Activated T-cell treated with anti-CD3 and anti-CD28 coated beads, Interleukin-2, amount 50 U/mL, for 72 hours (primary cell): ENCODE measurements around the gene SLC66A3. TPM values are rescaled to one million over a fixed set of nuclear protein-coding genes. Genes with fewer than 3 reads are reported as not detected.
A peak's percentile ranks its signal among the peaks of the same experiment; 100 is the strongest.
"Not testable (repeated sequence)": the region's sequence is repeated elsewhere in the genome, so short reads cannot be mapped to it uniquely, and the experiment has no call there.

Experiments
- ATAC-seq, 2 donors: fragments of 150-1000 bp; cut with Tn5 transposase; replicated peaks in 1 of 2; 2 replicates each; pipeline ENCODE4 v1.10.0; 2021; ENCODE audit warnings: moderate library complexity in 2 of 2, mild to moderate bottlenecking in 1 of 2
- DNase-seq, 2 donors: peaks; one replicate each; pipeline ENCODE4 v3.0.0; 2021 to 2022; ENCODE audit warnings: mixed read lengths in 1 of 2
- H3K27ac Mint-ChIP-seq: one replicate; pipeline ENCODE4 v1.8.0; 2022; ENCODE audit warnings: mild to moderate bottlenecking, moderate library complexity, mixed read lengths
- H3K27me3 Mint-ChIP-seq: one replicate; pipeline ENCODE4 v1.8.0; 2022; ENCODE audit warnings: low read depth, mixed read lengths
- H3K36me3 Mint-ChIP-seq, 2 donors: one replicate each; pipeline ENCODE4 v1.8.0; 2022; ENCODE audit warnings: mixed read lengths in 2 of 2, mild to moderate bottlenecking in 1 of 2; ENCODE audit not compliant: insufficient read depth in 2 of 2
- H3K4me1 Mint-ChIP-seq: one replicate; pipeline ENCODE4 v1.8.0; 2022; ENCODE audit warnings: low read depth, mixed read lengths
- H3K4me3 Mint-ChIP-seq, 2 donors: one replicate each; pipeline ENCODE4 v1.8.0; 2022; ENCODE audit warnings: mild to moderate bottlenecking in 2 of 2, mixed read lengths in 2 of 2, moderate library complexity in 2 of 2
- H3K9me3 Mint-ChIP-seq, 2 donors: one replicate each; pipeline ENCODE4 v1.8.0; 2022; ENCODE audit warnings: mixed read lengths in 2 of 2
- total RNA-seq, 2 donors: library from RNA; stranded (reverse); gene quantifications; one replicate each; pipeline ENCODE4 v1.2.3, GENCODE V29; 2022

The SLC66A3 gene
- total RNA-seq, 2 donors from 2014 or later: 14.9 to 17.3 TPM

GRCh38 chr2:11160731-11161455, 5.6 kb downstream of the SLC66A3 start:
- peak overlapping the region; percentile 76 for H3K27ac Mint-ChIP-seq
- H3K9me3 Mint-ChIP-seq: no peaks in the 10 kb centered on the region
- ATAC-seq: peak; percentile 79 to 93
- peaks cover 22% of the 10 kb centered on the region for H3K4me1 Mint-ChIP-seq
- peak in 1 of 2 donors; percentile 34 for DNase-seq
- peak overlapping the region; percentile 54 to 67 for H3K4me3 Mint-ChIP-seq
- H3K27me3 Mint-ChIP-seq: no peaks in the 10 kb centered on the region
- H3K36me3 Mint-ChIP-seq: no peaks in the 10 kb centered on the region

GRCh38 chr2:11161747-11162146, 6.5 kb downstream of the SLC66A3 start:
- Mint-ChIP-seq H3K36me3 (no peaks in the 10 kb centered on the region), H3K4me1 (peaks cover 14% of the 10 kb centered on the region), H3K4me3 (peak overlapping the region; percentile 54 to 67), H3K9me3 (no peaks in the 10 kb centered on the region), H3K27ac (no peak overlapping the region), H3K27me3 (no peaks in the 10 kb centered on the region)
- ATAC-seq (no peak), DNase-seq (no peak)

DNA sequence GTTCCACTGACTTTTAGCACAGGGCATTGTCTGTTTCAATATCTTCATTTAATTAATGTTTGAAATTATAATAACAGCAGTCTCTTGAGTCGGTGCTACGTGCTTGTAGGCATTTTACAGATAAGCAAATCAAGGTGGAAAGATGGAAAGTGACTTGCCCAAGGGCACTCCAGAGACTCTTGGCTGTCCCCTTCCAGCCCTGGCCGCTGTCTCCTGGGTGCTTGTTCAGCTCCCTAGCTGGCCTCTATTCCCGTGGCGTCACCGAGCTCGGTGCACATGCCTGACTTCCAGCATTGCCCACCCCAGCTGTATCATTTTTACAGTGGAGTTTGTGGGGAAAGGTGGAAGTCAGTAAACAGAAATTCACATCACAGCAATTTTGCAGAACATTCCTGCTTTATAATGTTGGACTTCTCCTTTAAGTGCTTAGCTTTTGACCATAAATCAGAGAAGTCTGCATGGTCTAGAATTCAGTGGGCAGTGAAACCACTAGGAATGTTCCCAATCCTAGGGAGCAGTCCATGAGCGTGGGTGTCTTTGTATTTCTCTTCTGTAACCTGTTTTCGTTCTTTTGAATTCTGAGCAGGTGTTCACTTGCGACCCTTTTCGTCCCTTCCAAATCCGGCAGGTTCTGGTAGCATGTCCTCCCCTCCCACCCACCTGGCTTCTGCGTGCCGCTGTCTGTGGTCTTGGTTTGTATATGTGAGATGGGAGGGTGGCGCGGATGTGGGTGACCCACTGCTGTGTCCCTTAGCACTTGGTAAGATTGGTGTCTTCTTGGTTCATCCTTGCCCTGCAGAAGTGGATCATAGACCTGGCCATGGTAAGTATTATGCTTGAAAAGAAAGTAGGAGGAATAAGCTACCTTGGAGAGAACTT, 8.4 kb downstream of the SLC66A3 start:
- H3K4me1 Mint-ChIP-seq: peaks cover 13% of the 10 kb centered on the region
- H3K9me3 Mint-ChIP-seq: no peaks in the 10 kb centered on the region
- H3K36me3 Mint-ChIP-seq: no peaks in the 10 kb centered on the region
- no peak for DNase-seq
- no peak overlapping the region for H3K27ac Mint-ChIP-seq
- H3K4me3 Mint-ChIP-seq: no peak overlapping the region
- no peaks in the 10 kb centered on the region for H3K27me3 Mint-ChIP-seq
- no peak for ATAC-seq

- not testable (repeated sequence) for ATAC-seq, H3K27ac Mint-ChIP-seq, DNase-seq, H3K9me3 Mint-ChIP-seq, H3K36me3 Mint-ChIP-seq, H3K27me3 Mint-ChIP-seq, H3K4me3 Mint-ChIP-seq
- H3K4me1 Mint-ChIP-seq: peaks cover 13% of the 10 kb centered on the region
These were observed 9.8 kb downstream of the SLC66A3 start for GRCh38 chr2:11165046-11165445.

- H3K4me1 Mint-ChIP-seq: no peaks in the 10 kb centered on the region
- no peak overlapping the region for H3K27ac Mint-ChIP-seq
- H3K27me3 Mint-ChIP-seq: no peaks in the 10 kb centered on the region
- H3K36me3 Mint-ChIP-seq: no peaks in the 10 kb centered on the region
- DNase-seq: no peak
- H3K9me3 Mint-ChIP-seq: no peaks in the 10 kb centered on the region
- H3K4me3 Mint-ChIP-seq: no peak overlapping the region
- no peak for ATAC-seq
These were observed 11.2 kb downstream of the SLC66A3 start for GRCh38 chr2:11166476-11166875.

DNA sequence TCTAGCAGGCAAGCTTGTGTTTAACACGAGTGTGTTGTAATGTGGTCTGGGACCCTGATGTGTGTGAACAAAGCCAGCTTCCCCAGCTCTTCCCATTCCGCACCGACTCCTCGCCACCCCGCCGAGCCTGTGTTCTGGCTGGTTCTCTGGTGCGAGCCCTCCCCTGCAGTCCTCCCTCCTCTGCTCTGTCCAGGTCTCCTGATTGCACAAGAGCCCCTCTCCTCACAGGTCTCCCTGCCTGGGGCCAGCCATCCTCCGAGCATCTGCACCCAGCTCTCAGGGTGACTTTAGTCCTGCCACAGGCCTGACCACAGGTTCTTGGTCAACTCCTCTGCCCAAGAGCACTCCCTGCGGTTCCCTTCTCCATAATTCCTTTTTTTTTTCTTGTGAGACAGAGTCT, 13.2 kb downstream of the SLC66A3 start:
- Mint-ChIP-seq H3K9me3 (no peaks in the 10 kb centered on the region), H3K4me1 (no peaks in the 10 kb centered on the region), H3K4me3 (no peak overlapping the region), H3K27me3 (no peaks in the 10 kb centered on the region), H3K27ac (no peak overlapping the region), H3K36me3 (no peaks in the 10 kb centered on the region)
- no peak for DNase-seq
- no peak for ATAC-seq

GRCh38 chr2:11169333-11169732, 14.1 kb downstream of the SLC66A3 start:
- ATAC-seq: no peak
- DNase-seq: no peak
- Mint-ChIP-seq H3K4me1 (no peaks in the 10 kb centered on the region), H3K36me3 (no peaks in the 10 kb centered on the region), H3K27ac (no peak overlapping the region), H3K27me3 (no peaks in the 10 kb centered on the region), H3K9me3 (no peaks in the 10 kb centered on the region), H3K4me3 (no peak overlapping the region)

DNA sequence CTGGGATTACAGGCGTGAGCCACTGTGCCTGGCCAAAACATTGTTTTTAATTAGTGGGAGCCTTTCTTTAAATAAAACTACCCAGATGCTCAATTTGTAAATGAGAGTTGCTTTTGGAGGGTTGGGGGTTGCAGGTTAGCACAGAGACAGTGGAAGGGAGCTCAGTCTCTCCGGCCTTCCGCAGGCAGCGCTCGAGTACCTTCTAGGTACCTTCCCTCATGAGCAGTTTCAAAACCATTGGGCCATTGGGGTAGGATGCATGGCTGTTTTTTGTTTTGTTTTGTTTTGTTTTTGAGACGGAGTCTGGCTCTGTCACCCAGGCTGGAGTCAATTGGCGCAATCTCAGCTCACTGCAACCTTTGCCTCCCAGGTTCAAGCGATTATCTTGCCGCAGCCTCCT, 19.0 kb downstream of the SLC66A3 start:
- DNase-seq: no peak
- Mint-ChIP-seq H3K4me3 (no peak overlapping the region), H3K27ac (no peak overlapping the region), H3K27me3 (no peaks in the 10 kb centered on the region), H3K9me3 (no peaks in the 10 kb centered on the region), H3K36me3 (peaks cover 0 to 2% of the 10 kb centered on the region in 2 donors), H3K4me1 (peaks cover 13% of the 10 kb centered on the region)
- no peak for ATAC-seq

DNA sequence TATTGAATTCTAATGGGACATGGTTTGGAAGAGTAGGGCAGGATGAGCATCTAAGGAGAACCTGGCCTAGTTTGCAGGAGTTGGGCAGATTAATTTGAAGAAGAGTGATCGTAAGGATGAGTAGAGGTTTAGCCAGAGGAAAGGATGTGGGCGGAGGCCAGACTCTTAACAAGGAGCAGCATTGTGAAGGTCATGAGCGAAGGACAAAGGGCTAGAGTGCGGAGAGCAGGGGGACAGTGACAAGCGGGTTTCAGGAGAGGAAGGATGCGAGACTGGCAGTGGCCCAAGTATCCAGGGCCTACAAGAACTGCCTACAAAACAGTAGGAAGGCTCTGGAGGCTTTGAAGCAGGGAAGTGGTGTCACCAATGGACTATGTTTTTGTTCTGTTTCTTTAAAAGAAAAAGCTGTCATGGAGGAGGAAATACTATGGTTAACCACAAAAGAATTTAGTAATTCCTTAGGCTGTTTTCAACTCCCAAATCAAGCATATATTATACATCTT, 20.1 kb downstream of the SLC66A3 start:
- Mint-ChIP-seq H3K36me3 (peaks cover 0 to 2% of the 10 kb centered on the region in 2 donors), H3K9me3 (no peaks in the 10 kb centered on the region), H3K4me1 (peaks cover 13% of the 10 kb centered on the region), H3K27me3 (no peaks in the 10 kb centered on the region), H3K4me3 (no peak overlapping the region), H3K27ac (no peak overlapping the region)
- ATAC-seq: no peak
- no peak for DNase-seq

DNA sequence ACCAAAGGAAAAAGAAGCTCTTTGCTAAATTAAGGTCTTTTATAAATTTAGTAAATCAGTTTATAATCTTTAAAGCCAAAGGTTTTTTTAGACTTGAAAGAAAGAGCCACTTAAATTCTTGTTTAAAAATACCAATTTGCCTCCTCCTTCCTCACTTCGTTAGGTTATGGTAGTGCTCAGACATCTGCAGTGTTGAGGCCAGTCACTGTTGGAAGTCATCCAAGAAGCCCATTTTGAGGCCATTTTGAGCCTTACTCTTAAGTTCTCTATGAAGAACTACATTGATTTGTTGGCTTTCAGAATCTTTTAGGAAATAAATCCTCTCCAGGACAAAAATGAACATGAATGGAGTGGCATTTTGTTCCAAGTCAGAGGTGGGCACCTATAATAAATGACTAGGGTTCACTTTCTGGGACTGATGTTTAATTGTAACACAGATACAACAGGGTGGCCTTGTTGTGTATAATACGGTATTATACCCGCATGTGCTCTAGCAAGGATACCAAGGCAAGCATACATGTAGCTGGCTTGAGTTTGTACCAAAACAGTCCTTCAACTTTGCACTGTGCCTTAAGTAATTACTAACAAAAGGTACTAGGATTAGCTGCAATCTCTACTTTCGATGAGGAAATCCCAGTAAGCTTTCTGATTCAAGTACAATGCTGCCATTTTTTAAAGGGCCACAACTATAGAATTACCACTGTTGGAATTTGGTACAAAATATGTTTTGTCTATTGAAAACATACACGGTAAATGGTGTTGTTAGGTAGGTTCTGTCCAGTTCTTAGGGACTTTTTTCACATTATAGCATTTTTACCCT, 22.8 kb downstream of the SLC66A3 start:
- no peak for ATAC-seq
- DNase-seq: no peak
- H3K4me3 Mint-ChIP-seq: no peak overlapping the region
- no peak overlapping the region for H3K27ac Mint-ChIP-seq
- no peaks in the 10 kb centered on the region for H3K27me3 Mint-ChIP-seq
- no peaks in the 10 kb centered on the region for H3K9me3 Mint-ChIP-seq
- peaks cover 13% of the 10 kb centered on the region for H3K4me1 Mint-ChIP-seq
- H3K36me3 Mint-ChIP-seq: peaks cover 0 to 2% of the 10 kb centered on the region in 2 donors

GRCh38 chr2:11179196-11179595, 23.9 kb downstream of the SLC66A3 start:
- peaks cover 0 to 2% of the 10 kb centered on the region in 2 donors for H3K36me3 Mint-ChIP-seq
- H3K27me3 Mint-ChIP-seq: no peaks in the 10 kb centered on the region
- no peak overlapping the region for H3K27ac Mint-ChIP-seq
- DNase-seq: no peak
- no peaks in the 10 kb centered on the region for H3K9me3 Mint-ChIP-seq
- peaks cover 13% of the 10 kb centered on the region for H3K4me1 Mint-ChIP-seq
- no peak for ATAC-seq
- no peak overlapping the region for H3K4me3 Mint-ChIP-seq

DNA sequence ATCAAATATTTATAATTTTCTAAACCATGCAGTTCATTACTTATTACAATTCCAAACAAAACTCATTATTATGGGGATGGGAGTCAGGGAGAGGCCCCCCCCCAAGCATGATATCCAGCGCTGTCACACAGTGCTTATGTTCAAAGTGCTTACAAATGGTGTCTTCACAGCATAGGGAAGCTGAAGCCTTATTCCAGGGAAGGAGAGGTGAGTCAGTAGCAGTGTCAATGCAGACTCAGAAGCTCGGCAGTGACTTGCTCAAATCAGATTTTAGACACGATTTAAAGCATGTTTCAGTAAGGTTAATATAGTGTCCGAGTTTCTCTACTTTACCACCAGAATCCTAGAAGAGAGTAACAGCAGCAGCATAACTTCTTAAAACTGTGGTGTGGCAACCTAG, 24.6 kb downstream of the SLC66A3 start:
- no peak for DNase-seq
- H3K4me1 Mint-ChIP-seq: peaks cover 11% of the 10 kb centered on the region
- H3K4me3 Mint-ChIP-seq: no peak overlapping the region
- ATAC-seq: no peak
- no peaks in the 10 kb centered on the region for H3K27me3 Mint-ChIP-seq
- no peak overlapping the region for H3K27ac Mint-ChIP-seq
- no peaks in the 10 kb centered on the region for H3K9me3 Mint-ChIP-seq
- H3K36me3 Mint-ChIP-seq: peaks cover 0 to 2% of the 10 kb centered on the region in 2 donors

DNA sequence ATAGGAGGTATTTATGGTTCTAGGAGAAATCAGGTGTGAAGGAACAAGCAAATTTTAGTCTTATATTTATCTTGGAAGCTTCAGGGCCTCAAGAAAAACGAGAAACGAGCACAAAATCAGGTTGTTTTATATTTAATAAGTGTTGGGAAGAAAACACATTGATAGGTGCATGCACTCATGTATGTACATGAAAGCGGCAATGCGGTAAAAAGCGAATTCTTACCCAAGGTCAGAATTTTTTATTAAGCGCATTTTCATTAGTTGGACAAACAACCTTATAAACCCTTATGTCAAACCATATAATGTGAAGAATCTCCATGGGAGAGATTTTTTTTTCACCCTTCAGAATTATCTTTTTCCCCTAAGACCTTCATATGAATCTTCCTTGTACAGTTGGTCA, 25.4 kb downstream of the SLC66A3 start:
- DNase-seq (no peak), ATAC-seq (no peak)
- peaks cover 0 to 2% of the 10 kb centered on the region in 2 donors for H3K36me3 Mint-ChIP-seq
- H3K27ac Mint-ChIP-seq: no peak overlapping the region
- H3K4me3 Mint-ChIP-seq: no peak overlapping the region
- peaks cover 4% of the 10 kb centered on the region for H3K4me1 Mint-ChIP-seq
- H3K9me3 Mint-ChIP-seq: no peaks in the 10 kb centered on the region
- H3K27me3 Mint-ChIP-seq: no peaks in the 10 kb centered on the region
